ENCODE data around the gene OR2A25. TPM values are rescaled to one million over a fixed set of nuclear protein-coding genes. Genes with fewer than 3 reads are reported as not detected.
"Not testable (repeated sequence)": the region's sequence is repeated elsewhere in the genome, so short reads cannot be mapped to it uniquely, and the experiment has no call there.

OR2A25 gene
- total RNA-seq, 2 experiments from 2014 or later = not detected

- no peaks in the 10 kb centered on the region for H3K4me1 Mint-ChIP-seq (ENCODE audit: low read depth)
- CTCF ChIA-PET = interaction anchor here (1.3 to 1.8 kb wide), 2 partner anchors 92 to 135 kb away, joined by 4 to 5 read pairs; partner anchors contain the start of gene TCAF1
- H3K9me3 Mint-ChIP-seq (ENCODE audit: insufficient read depth) = no peaks in the 10 kb centered on the region
- H3K27me3 Mint-ChIP-seq (ENCODE audit: low read depth) = no peaks in the 10 kb centered on the region
- ATAC-seq (no peak), DNase-seq (no peak)
- H3K27ac Mint-ChIP-seq = no peak overlapping the region
- no peaks in the 10 kb centered on the region for H3K36me3 Mint-ChIP-seq (ENCODE audit: low read depth)
- POLR2A ChIA-PET = no interaction called here
- H3K4me3 Mint-ChIP-seq = no peak overlapping the region
These were observed 33.2 kb upstream of the OR2A25 start for GRCh38 chr7:144036302-144036885.

DNA sequence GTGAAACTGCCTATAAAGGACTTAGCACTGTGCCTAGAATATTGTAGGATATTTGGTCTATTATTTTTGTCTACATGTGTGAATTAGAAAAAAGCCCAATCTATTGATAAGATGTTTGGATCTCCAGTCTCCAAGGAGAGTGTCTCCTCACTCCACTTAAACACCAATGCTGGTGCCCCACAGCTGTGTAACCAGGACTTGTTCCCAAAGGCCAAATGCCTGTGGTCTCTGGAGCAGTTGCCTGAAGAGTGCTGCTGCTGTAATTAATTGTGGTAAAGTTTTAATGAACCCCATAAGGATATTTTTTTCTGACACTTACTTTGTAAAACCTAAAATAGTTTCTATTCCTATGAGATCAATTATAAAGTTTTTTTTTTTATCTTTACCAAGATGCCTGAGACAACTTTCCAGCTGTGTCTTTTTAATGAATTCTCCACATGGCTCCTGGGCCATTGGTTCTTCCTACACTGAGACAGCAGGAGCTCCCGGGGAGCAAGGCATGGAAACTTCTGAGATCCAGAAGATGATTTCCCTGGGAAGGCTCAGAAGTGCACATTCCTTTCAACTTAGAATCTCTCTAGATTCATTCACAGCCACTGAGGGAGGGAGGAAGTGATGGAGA lies 32.1 kb upstream of the OR2A25 start:
- ChIA-PET POLR2A (no interaction called here), CTCF (interaction anchor here (0.6 to 1.8 kb wide), 3 partner anchors 91 to 846 kb away, joined by 3 to 5 read pairs (median 4); partner anchors contain the start of gene TCAF1)
- ATAC-seq = no peak

DNA sequence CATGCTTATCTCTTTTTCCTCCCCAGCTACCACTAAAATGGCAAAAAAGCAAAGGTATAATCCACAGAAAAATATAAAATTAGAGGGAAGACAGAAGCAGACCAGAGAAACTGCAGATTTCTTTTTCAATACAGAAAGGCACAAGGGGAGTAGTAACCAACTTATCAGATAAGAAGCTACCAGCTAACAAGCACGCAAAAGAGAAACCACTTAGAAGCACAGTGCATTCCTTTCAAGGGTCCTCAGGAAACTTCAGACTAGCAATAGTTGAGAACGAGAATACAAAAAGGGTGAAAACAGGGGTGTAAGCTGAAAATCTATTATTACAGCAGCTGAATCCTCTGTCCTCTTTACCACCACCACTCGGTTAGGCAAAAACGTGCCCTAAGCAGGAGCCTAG lies 30.7 kb upstream of the OR2A25 start:
- no peaks in the 10 kb centered on the region for H3K4me1 Mint-ChIP-seq (ENCODE audit: low read depth)

More for the DNA sequence above, 32.1 kb upstream of the OR2A25 start:
- DNase-seq = no peak
- H3K4me3 Mint-ChIP-seq = no peak overlapping the region
- H3K4me1 Mint-ChIP-seq (ENCODE audit: low read depth) = no peaks in the 10 kb centered on the region
- H3K36me3 Mint-ChIP-seq (ENCODE audit: low read depth) = no peaks in the 10 kb centered on the region
- H3K9me3 Mint-ChIP-seq (ENCODE audit: insufficient read depth) = no peaks in the 10 kb centered on the region
- H3K27me3 Mint-ChIP-seq (ENCODE audit: low read depth) = no peaks in the 10 kb centered on the region
- no peak overlapping the region for H3K27ac Mint-ChIP-seq

GRCh38 chr7:144048648-144049047 lies 21.0 kb upstream of the OR2A25 start, which contains the start of gene OR2A5:
Gene OR2A5 (plus strand): TSS chr7:144048948. CDS start chr7:144050402, 1,454 bp downstream.
- DNase-seq (no peak), ATAC-seq (no peak)
- H3K9me3 Mint-ChIP-seq (ENCODE audit: insufficient read depth) = no peaks in the 10 kb centered on the region
- H3K27me3 Mint-ChIP-seq (ENCODE audit: low read depth) = peaks cover 2% of the 10 kb centered on the region
- no peaks in the 10 kb centered on the region for H3K36me3 Mint-ChIP-seq (ENCODE audit: low read depth)
- H3K4me1 Mint-ChIP-seq (ENCODE audit: low read depth) = no peaks in the 10 kb centered on the region
- ChIA-PET CTCF (no interaction called here), POLR2A (no interaction called here)
- H3K4me3 Mint-ChIP-seq = no peak within 1 kb of the TSS
- H3K27ac Mint-ChIP-seq = no peak within 1 kb of the TSS

More for the DNA sequence above, 30.7 kb upstream of the OR2A25 start:
- H3K36me3 Mint-ChIP-seq (ENCODE audit: low read depth) = no peaks in the 10 kb centered on the region
- no peaks in the 10 kb centered on the region for H3K9me3 Mint-ChIP-seq (ENCODE audit: insufficient read depth)
- ATAC-seq (no peak), DNase-seq (no peak)
- no peak overlapping the region for H3K27ac Mint-ChIP-seq
- CTCF ChIA-PET = no interaction called here
- POLR2A ChIA-PET = no interaction called here
- no peaks in the 10 kb centered on the region for H3K27me3 Mint-ChIP-seq (ENCODE audit: low read depth)
- no peak overlapping the region for H3K4me3 Mint-ChIP-seq

GRCh38 chr7:144049491-144049890 lies 20.1 kb upstream of the OR2A25 start:
- H3K27me3 Mint-ChIP-seq (ENCODE audit: low read depth) = peaks cover 3% of the 10 kb centered on the region
- ATAC-seq (no peak), DNase-seq (no peak)
- no peaks in the 10 kb centered on the region for H3K4me1 Mint-ChIP-seq (ENCODE audit: low read depth)
- H3K9me3 Mint-ChIP-seq (ENCODE audit: insufficient read depth) = no peaks in the 10 kb centered on the region
- no peak overlapping the region for H3K27ac Mint-ChIP-seq
- no peak overlapping the region for H3K4me3 Mint-ChIP-seq
- CTCF ChIA-PET = no interaction called here
- no peaks in the 10 kb centered on the region for H3K36me3 Mint-ChIP-seq (ENCODE audit: low read depth)
- POLR2A ChIA-PET = no interaction called here

DNA sequence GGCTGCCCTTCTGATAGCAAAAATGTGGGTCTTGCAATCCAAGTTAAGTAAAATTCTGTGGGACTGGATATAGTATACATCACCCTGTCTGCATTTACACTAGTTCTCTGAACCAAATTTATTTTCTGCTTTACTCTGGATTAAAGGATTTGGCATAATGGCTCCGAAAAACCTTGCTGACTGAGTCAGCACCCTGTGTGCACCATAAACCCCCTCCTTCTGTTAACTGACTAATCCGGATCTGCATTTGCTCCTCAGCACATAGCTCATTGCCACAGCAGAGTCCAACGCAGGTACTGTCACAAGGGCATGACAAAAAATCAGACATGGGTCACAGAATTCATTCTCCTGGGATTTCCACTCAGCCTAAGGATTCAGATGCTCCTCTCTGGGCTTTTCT lies 19.5 kb upstream of the OR2A25 start:
- ChIA-PET POLR2A (no interaction called here), CTCF (no interaction called here)
- Mint-ChIP-seq H3K9me3 (ENCODE audit: insufficient read depth) (no peaks in the 10 kb centered on the region), H3K36me3 (ENCODE audit: low read depth) (no peaks in the 10 kb centered on the region), H3K4me1 (ENCODE audit: low read depth) (no peaks in the 10 kb centered on the region), H3K4me3 (no peak overlapping the region), H3K27me3 (ENCODE audit: low read depth) (peaks cover 3% of the 10 kb centered on the region), H3K27ac (no peak overlapping the region)
- DNase-seq (no peak), ATAC-seq (no peak)

DNA sequence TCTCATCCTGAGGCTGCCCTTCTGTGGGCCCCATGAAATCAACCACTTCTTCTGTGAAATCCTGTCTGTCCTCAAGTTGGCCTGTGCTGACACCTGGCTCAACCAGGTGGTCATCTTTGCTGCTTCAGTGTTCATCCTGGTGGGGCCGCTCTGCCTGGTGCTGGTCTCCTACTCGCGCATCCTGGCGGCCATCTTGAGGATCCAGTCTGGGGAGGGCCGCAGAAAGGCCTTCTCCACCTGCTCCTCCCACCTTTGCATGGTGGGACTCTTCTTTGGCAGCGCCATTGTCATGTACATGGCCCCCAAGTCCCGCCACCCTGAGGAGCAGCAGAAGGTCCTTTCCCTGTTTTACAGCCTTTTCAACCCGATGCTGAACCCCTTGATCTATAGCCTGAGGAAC lies 18.7 kb upstream of the OR2A25 start:
- POLR2A ChIA-PET; CTCF ChIA-PET; H3K4me3 Mint-ChIP-seq; DNase-seq; H3K4me1 Mint-ChIP-seq (ENCODE audit: low read depth); H3K27ac Mint-ChIP-seq; H3K9me3 Mint-ChIP-seq (ENCODE audit: insufficient read depth); H3K36me3 Mint-ChIP-seq (ENCODE audit: low read depth); ATAC-seq; H3K27me3 Mint-ChIP-seq (ENCODE audit: low read depth): not testable (repeated sequence)

GRCh38 chr7:144057954-144058353 lies 11.7 kb upstream of the OR2A25 start:
- POLR2A ChIA-PET = no interaction called here
- no peak for ATAC-seq
- H3K4me1 Mint-ChIP-seq (ENCODE audit: low read depth) = no peaks in the 10 kb centered on the region

DNA sequence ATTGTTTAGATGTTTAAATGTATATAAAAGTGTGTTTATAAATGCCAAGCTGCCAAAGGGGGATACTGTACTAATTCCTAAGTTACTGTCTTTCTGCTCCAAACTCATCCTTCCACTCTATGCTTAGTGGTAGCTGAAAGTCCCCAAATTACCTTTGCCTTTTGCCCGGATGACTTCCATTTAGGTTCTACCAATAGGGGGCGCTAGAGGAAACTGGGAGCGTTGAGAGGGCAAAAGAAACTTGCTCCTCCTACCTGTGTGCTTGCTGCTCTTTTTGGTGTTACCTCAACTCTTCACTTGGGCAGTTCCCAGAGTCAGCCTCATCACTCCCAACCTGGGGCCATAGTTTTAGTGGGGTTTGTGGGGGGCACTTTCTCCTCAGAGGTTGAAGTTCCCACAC lies 5.9 kb upstream of the OR2A25 start:
- no peak for ATAC-seq
- no peak overlapping the region for H3K27ac Mint-ChIP-seq
- POLR2A ChIA-PET = no interaction called here
- no peak for DNase-seq
- H3K36me3 Mint-ChIP-seq (ENCODE audit: low read depth) = no peaks in the 10 kb centered on the region
- H3K4me3 Mint-ChIP-seq = no peak overlapping the region
- H3K4me1 Mint-ChIP-seq (ENCODE audit: low read depth) = no peaks in the 10 kb centered on the region
- H3K9me3 Mint-ChIP-seq (ENCODE audit: insufficient read depth) = no peaks in the 10 kb centered on the region
- H3K27me3 Mint-ChIP-seq (ENCODE audit: low read depth) = peaks cover 8% of the 10 kb centered on the region
- CTCF ChIA-PET = interaction anchor here (0.9 to 1.0 kb wide), 2 partner anchors 58 to 162 kb away, joined by 3 read pairs; partner anchors contain the start of gene TCAF1

More at GRCh38 chr7:144057954-144058353, 11.7 kb upstream of the OR2A25 start:
- no peak overlapping the region for H3K27ac Mint-ChIP-seq
- CTCF ChIA-PET = interaction anchor here (1.0 kb wide), 1 partner anchor 70 kb away, joined by 3 read pairs; no protein-coding TSS in a partner anchor
- H3K27me3 Mint-ChIP-seq (ENCODE audit: low read depth) = peaks cover 2% of the 10 kb centered on the region
- DNase-seq = no peak
- H3K9me3 Mint-ChIP-seq (ENCODE audit: insufficient read depth) = no peaks in the 10 kb centered on the region
- H3K36me3 Mint-ChIP-seq (ENCODE audit: low read depth) = no peaks in the 10 kb centered on the region
- H3K4me3 Mint-ChIP-seq = no peak overlapping the region

DNA sequence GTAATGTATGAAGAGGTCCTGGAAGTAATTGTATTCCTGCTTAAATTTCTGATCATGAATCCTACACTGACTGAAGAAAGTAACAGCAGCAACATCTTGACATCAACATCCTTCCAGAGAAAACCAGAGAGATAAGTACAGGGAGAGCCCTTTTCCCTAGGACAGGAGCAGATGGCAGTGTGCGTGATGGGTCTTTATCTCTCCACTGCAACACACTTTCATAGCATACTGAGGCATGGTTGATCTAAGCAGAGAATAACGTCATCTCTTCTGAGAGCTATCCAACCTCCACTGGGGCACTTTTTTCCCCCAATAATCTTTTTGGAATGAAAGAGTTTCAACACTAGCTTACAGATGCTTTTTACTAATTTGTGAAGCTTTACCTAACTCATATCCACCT lies 342 bp downstream of the OR2A25 start:
- DNase-seq = no peak
- ChIA-PET POLR2A (no interaction called here), CTCF (no interaction called here)
- Mint-ChIP-seq H3K27me3 (ENCODE audit: low read depth) (peaks cover 8% of the 10 kb centered on the region), H3K36me3 (ENCODE audit: low read depth) (no peaks in the 10 kb centered on the region), H3K27ac (no peak overlapping the region), H3K4me3 (no peak overlapping the region), H3K9me3 (ENCODE audit: insufficient read depth) (no peaks in the 10 kb centered on the region), H3K4me1 (ENCODE audit: low read depth) (no peaks in the 10 kb centered on the region)
- ATAC-seq = no peak

- no peaks in the 10 kb centered on the region for H3K27me3 Mint-ChIP-seq (ENCODE audit: low read depth)
- H3K9me3 Mint-ChIP-seq (ENCODE audit: insufficient read depth) = no peaks in the 10 kb centered on the region
- ChIA-PET CTCF (no interaction called here), POLR2A (no interaction called here)
- ATAC-seq = no peak
- H3K4me1 Mint-ChIP-seq (ENCODE audit: low read depth) = no peaks in the 10 kb centered on the region
- no peak overlapping the region for H3K4me3 Mint-ChIP-seq
- H3K36me3 Mint-ChIP-seq (ENCODE audit: low read depth) = no peaks in the 10 kb centered on the region
- no peak for DNase-seq
- H3K27ac Mint-ChIP-seq = no peak overlapping the region
These were observed 4.8 kb downstream of the OR2A25 start for GRCh38 chr7:144074374-144074773.

DNA sequence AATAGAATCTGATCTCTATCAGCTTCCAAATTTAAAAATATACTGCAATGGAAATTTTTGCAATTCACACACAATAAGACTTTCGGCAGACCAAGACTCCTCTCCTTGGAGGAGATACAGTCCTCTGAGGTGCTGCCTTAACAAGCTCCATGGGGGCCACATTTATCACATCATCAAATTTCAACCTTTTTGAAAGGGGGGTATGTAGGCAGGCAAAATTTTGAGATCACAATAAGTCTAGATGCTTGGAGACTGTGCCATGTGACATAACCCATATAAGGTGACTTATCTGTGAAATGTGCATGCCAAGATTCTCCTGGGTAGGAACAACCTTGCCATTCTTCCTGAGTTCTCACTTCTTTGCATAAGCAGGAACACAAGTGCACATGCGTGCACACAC lies 16.4 kb downstream of the OR2A25 start, which contains the start of gene OR2A12:
Gene OR2A12, plus strand, starts transcription at position 301 of the 400 bp plus-strand sequence. CDS start 8,830 bp downstream, outside the sequence.
- H3K27me3 Mint-ChIP-seq (ENCODE audit: low read depth) = peaks cover 2% of the 10 kb centered on the region
- H3K36me3 Mint-ChIP-seq (ENCODE audit: low read depth) = no peaks in the 10 kb centered on the region
- H3K4me3 Mint-ChIP-seq = no peak within 1 kb of the TSS
- POLR2A ChIA-PET = no interaction called here
- ATAC-seq (no peak), DNase-seq (no peak)
- H3K27ac Mint-ChIP-seq = no peak within 1 kb of the TSS
- CTCF ChIA-PET = no interaction called here
- H3K9me3 Mint-ChIP-seq (ENCODE audit: insufficient read depth) = peaks cover 4% of the 10 kb centered on the region
- no peaks in the 10 kb centered on the region for H3K4me1 Mint-ChIP-seq (ENCODE audit: low read depth)
